Measurements from ENCODE around the gene IMMP2L.

GRCh38 chr7:111477462-111478225, 84.6 kb downstream of the IMMP2L start:
- TF ChIP-seq ATAD3A (CRISPR knock-in tag; IDR thresholded peaks at IDR 0.05) (no peak), ZNF18 (CRISPR knock-in tag; IDR thresholded peaks at IDR 0.05; ENCODE audit: insufficient replicate concordance) (no peak), ZNF839 (CRISPR knock-in tag; IDR thresholded peaks at IDR 0.05; ENCODE audit: borderline replicate concordance) (no peak), KDM1A (CRISPR knock-in tag; IDR thresholded peaks at IDR 0.05) (no peak), TCF12 (IDR thresholded peaks at IDR 0.05) (no peak), TCF12 (CRISPR knock-in tag; IDR thresholded peaks at IDR 0.05) (no peak), ZNF790 (CRISPR knock-in tag; IDR thresholded peaks at IDR 0.05; ENCODE audit: borderline replicate concordance) (no peak), ELF1 (CRISPR knock-in tag; IDR thresholded peaks at IDR 0.05) (no peak)

All from HepG2 (cell line).